ENCODE data around the gene EFCAB9. TPM values are rescaled to one million over a fixed set of nuclear protein-coding genes. Genes with fewer than 3 reads are reported as not detected.
A peak's percentile ranks its signal among the peaks of the same experiment; 100 is the strongest.
"Not testable (repeated sequence)": the region's sequence is repeated elsewhere in the genome, so short reads cannot be mapped to it uniquely, and the experiment has no call there.

The EFCAB9 gene
- total RNA-seq, 6 experiments from 2014 or later, result not detected

- H3K9me3 Mint-ChIP-seq, result no peaks in the 10 kb centered on the region
- H3K27ac Mint-ChIP-seq, result peak overlapping the region; percentile 14
- H3K36me3 Mint-ChIP-seq (ENCODE audit: low read depth), result peaks cover 33% of the 10 kb centered on the region
- no peak overlapping the region for H3K4me3 Mint-ChIP-seq
- DNase-seq, result no peak
- H3K4me1 Mint-ChIP-seq (ENCODE audit: low read depth), result peaks cover 27% of the 10 kb centered on the region
- peaks cover 2% of the 10 kb centered on the region; the same call in 1 of the 2 replicates for H3K27me3 Mint-ChIP-seq (ENCODE audit: insufficient read depth)
- no peak for TF ChIP-seq CTCF (IDR thresholded peaks at IDR 0.05)
These were observed 42.2 kb upstream of the EFCAB9 start for GRCh38 chr5:172151661-172152210.

GRCh38 chr5:172153695-172154094 is 40.3 kb upstream of the EFCAB9 start:
- peaks cover 26% of the 10 kb centered on the region for H3K4me1 Mint-ChIP-seq (ENCODE audit: low read depth)

GRCh38 chr5:172155101-172155500 is 38.9 kb upstream of the EFCAB9 start:
- not testable (repeated sequence) for H3K27me3 Mint-ChIP-seq (ENCODE audit: insufficient read depth); DNase-seq; H3K4me3 Mint-ChIP-seq; H3K9me3 Mint-ChIP-seq; H3K27ac Mint-ChIP-seq
- H3K4me1 Mint-ChIP-seq (ENCODE audit: low read depth), result peaks cover 16% of the 10 kb centered on the region
- peaks cover 41% of the 10 kb centered on the region for H3K36me3 Mint-ChIP-seq (ENCODE audit: low read depth)

More at GRCh38 chr5:172153695-172154094, 40.3 kb upstream of the EFCAB9 start:
- Mint-ChIP-seq H3K36me3 (ENCODE audit: low read depth) (peaks cover 41% of the 10 kb centered on the region), H3K9me3 (no peaks in the 10 kb centered on the region), H3K4me3 (no peak overlapping the region), H3K27me3 (ENCODE audit: insufficient read depth) (no peaks in the 10 kb centered on the region; the same call in 1 of the 2 replicates), H3K27ac (peak overlapping the region; percentile 44)
- TF ChIP-seq CTCF (IDR thresholded peaks at IDR 0.05), result no peak
- no peak for DNase-seq

- DNase-seq, result no peak
- Mint-ChIP-seq H3K9me3 (no peaks in the 10 kb centered on the region), H3K27me3 (ENCODE audit: insufficient read depth) (no peaks in the 10 kb centered on the region; the same call in 1 of the 2 replicates), H3K4me3 (no peak overlapping the region), H3K27ac (no peak overlapping the region), H3K4me1 (ENCODE audit: low read depth) (0 out of 2 replicates have a peak, but pooled peaks cover 5% of the 10 kb centered on the region), H3K36me3 (ENCODE audit: low read depth) (peaks cover 38% of the 10 kb centered on the region)
- no peak for TF ChIP-seq CTCF (IDR thresholded peaks at IDR 0.05)
These were observed 37.4 kb upstream of the EFCAB9 start for GRCh38 chr5:172156541-172156994.

- H3K27ac Mint-ChIP-seq, result no peak overlapping the region
- no peaks in the 10 kb centered on the region for H3K9me3 Mint-ChIP-seq
- TF ChIP-seq CTCF (IDR thresholded peaks at IDR 0.05), result no peak
- H3K4me1 Mint-ChIP-seq (ENCODE audit: low read depth), result peaks cover 12% of the 10 kb centered on the region
- no peak overlapping the region for H3K4me3 Mint-ChIP-seq
- H3K36me3 Mint-ChIP-seq (ENCODE audit: low read depth), result peaks cover 30% of the 10 kb centered on the region
- DNase-seq, result no peak
- no peaks in the 10 kb centered on the region; the same call in 1 of the 2 replicates for H3K27me3 Mint-ChIP-seq (ENCODE audit: insufficient read depth)
These were observed 35.0 kb upstream of the EFCAB9 start for GRCh38 chr5:172159016-172159415.

- Mint-ChIP-seq H3K9me3 (no peaks in the 10 kb centered on the region), H3K36me3 (ENCODE audit: low read depth) (peaks cover 20% of the 10 kb centered on the region), H3K4me1 (ENCODE audit: low read depth) (peaks cover 24% of the 10 kb centered on the region), H3K27ac (no peak overlapping the region), H3K27me3 (ENCODE audit: insufficient read depth) (no peaks in the 10 kb centered on the region; the same call in 1 of the 2 replicates), H3K4me3 (no peak overlapping the region)
- no peak for TF ChIP-seq CTCF (IDR thresholded peaks at IDR 0.05)
- no peak for DNase-seq
These were observed 33.5 kb upstream of the EFCAB9 start for GRCh38 chr5:172160506-172160905.
